ENCODE data around the gene UFC1. TPM values are rescaled to one million over a fixed set of nuclear protein-coding genes. Genes with fewer than 3 reads are reported as not detected.

UFC1 gene
- total RNA-seq, 2 experiments from 2014 or later: 96.6 to 97.8 TPM

DNA sequence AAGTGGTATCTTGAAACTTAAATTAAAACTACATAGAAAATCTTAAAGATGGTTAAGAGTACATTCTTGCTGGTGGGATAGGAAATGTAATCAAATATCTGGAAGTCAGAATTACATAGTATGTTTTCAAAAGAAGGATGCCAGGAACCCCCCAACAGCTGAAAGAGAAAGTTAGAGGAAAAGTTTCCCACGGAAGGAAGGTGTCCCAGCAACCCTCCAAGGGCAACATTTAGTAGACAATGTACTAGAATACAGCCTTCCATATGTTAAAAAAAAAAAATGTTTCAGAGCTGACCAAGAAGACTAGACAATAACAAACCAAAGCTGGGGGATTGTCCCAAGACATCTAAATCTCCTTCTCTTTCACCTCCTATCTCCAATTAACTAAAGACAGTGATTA lies 23.5 kb upstream of the UFC1 start:
- peaks cover 49% of the 10 kb centered on the region for H3K4me1 ChIP-seq (ENCODE audit: insufficient read depth, low read length)

DNA sequence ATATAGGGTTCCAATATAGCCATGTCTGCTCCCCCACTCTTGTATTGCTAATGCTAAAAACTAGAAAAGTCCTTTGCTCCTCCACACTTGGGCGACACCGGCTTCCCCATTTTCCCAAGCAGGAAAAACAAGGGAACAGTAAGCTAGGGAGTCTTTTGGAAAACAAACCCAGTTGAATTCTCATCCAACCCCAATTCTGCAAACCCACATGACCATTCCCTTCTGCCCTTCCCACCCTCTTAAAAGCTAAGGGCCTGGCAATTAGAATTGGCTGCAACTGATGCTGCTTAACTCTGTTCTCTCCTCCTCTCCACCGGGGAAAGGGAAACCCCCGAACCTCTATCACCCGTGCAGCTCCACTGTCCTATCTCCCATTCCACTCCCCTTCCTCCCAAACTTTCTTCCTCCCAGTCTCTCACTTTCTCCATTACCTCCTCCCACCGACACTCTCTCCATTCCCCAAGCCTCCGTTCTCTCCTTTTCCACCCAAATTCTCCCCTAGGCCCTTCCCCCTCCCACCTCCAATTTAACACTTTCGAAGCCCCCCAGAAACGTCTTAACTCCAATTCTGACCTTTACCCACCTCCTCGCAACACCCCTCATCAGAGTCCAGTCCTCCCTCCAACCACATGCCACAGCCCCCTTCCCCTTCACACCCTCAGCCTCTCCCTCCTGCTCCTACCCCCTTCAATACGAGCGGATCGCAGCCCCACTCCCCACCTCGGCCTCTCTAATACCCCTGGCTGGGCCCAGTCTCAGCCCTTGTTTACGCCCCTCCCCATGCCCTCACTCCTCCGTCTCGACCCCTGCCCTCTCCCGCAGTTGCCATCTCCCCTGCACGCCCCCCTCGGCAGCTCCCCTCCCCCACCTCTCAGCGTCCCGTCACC lies 22.0 kb upstream of the UFC1 start:
- CTCF ChIA-PET: interaction anchor here (0.6 to 2.3 kb wide), 5 partner anchors 14 to 34 kb away, joined by 3 to 8 read pairs (median 5); partner anchors contain the start of genes NIT1, PFDN2, PPOX and UFC1

More for the DNA sequence above, 23.5 kb upstream of the UFC1 start:
- peak overlapping the region in 1 of 2 donors; percentile 20 for H3K27ac ChIP-seq (ENCODE audit: low read depth in 1 of 2, low read length in 2 of 2)
- intact Hi-C loops (cut with DNase I, micrococcal nuclease): loop anchor here (5.0 to 10.0 kb wide), 2 partner anchors 37 to 845 kb away; partner anchors contain the start of genes PPOX (in 2 of the 2) and PEX19 (in 1 of the 2)
- ChIA-PET POLR2A (interaction anchor here (0.9 to 3.1 kb wide), 3 partner anchors 12 to 61 kb away, joined by 4 to 35 read pairs (median 5); partner anchors contain the start of genes ARHGAP30, NIT1 and PFDN2), CTCF (interaction anchor here (2.3 kb wide), 1 partner anchor 35 kb away, joined by 5 read pairs; the partner anchor contains the start of gene PPOX)
- H3K36me3 ChIP-seq (ENCODE audit: insufficient read depth, low read length): peaks cover 40% of the 10 kb centered on the region
- no peak overlapping the region for H3K27ac Mint-ChIP-seq
- H3K4me3 Mint-ChIP-seq: no peak overlapping the region
- TF ChIP-seq, protein P1, sequence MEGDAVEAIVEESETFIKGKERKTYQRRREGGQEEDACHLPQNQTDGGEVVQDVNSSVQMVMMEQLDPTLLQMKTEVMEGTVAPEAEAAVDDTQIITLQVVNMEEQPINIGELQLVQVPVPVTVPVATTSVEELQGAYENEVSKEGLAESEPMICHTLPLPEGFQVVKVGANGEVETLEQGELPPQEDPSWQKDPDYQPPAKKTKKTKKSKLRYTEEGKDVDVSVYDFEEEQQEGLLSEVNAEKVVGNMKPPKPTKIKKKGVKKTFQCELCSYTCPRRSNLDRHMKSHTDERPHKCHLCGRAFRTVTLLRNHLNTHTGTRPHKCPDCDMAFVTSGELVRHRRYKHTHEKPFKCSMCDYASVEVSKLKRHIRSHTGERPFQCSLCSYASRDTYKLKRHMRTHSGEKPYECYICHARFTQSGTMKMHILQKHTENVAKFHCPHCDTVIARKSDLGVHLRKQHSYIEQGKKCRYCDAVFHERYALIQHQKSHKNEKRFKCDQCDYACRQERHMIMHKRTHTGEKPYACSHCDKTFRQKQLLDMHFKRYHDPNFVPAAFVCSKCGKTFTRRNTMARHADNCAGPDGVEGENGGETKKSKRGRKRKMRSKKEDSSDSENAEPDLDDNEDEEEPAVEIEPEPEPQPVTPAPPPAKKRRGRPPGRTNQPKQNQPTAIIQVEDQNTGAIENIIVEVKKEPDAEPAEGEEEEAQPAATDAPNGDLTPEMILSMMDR (IDR thresholded peaks at IDR 0.05): no peak
- H3K4me1 Mint-ChIP-seq (ENCODE audit: low read depth): peaks cover 53% of the 10 kb centered on the region
- no peak for ATAC-seq (ENCODE audit: poor library complexity)
- H3K9me3 ChIP-seq (ENCODE audit: control insufficient read depth in 1 of 2, insufficient read depth in 1 of 2, low read length in 2 of 2): no peaks in the 10 kb centered on the region
- no peaks in the 10 kb centered on the region for H3K9me3 Mint-ChIP-seq
- no peaks in the 10 kb centered on the region for H3K27me3 Mint-ChIP-seq
- H3K4me3 ChIP-seq (ENCODE audit: low read length): no peak overlapping the region
- no peaks in the 10 kb centered on the region for H3K27me3 ChIP-seq (ENCODE audit: control insufficient read depth in 1 of 2, insufficient read depth in 2 of 2, low read length in 2 of 2)
- peaks cover 62% of the 10 kb centered on the region for H3K36me3 Mint-ChIP-seq (ENCODE audit: low read depth)
- DNase-seq: no peak

More for the DNA sequence above, 22.0 kb upstream of the UFC1 start:
- Histone ChIP-seq H3K4me1 (ENCODE audit: insufficient read depth, low read length) (peaks cover 49% of the 10 kb centered on the region), H3K9me3 (ENCODE audit: control insufficient read depth in 1 of 2, insufficient read depth in 1 of 2, low read length in 2 of 2) (no peaks in the 10 kb centered on the region), H3K27ac (ENCODE audit: low read depth in 1 of 2, low read length in 2 of 2) (peak overlapping the region; percentile 79 to 94), H3K36me3 (ENCODE audit: insufficient read depth, low read length) (peaks cover 30% of the 10 kb centered on the region), H3K27me3 (ENCODE audit: control insufficient read depth in 1 of 2, insufficient read depth in 2 of 2, low read length in 2 of 2) (no peaks in the 10 kb centered on the region), H3K4me3 (ENCODE audit: low read length) (peak overlapping the region; percentile 98)
- Mint-ChIP-seq H3K27ac (no peak overlapping the region), H3K4me3 (no peak overlapping the region), H3K36me3 (ENCODE audit: low read depth) (peaks cover 48% of the 10 kb centered on the region), H3K4me1 (ENCODE audit: low read depth) (peaks cover 49% of the 10 kb centered on the region), H3K9me3 (no peaks in the 10 kb centered on the region), H3K27me3 (no peaks in the 10 kb centered on the region)
- TF ChIP-seq, protein P1 (IDR thresholded peaks at IDR 0.05): no peak
- no peak for ATAC-seq (ENCODE audit: poor library complexity)
- peak in 2 of 14 experiments; percentile 53 to 55 for DNase-seq
- intact Hi-C loops (cut with DNase I, micrococcal nuclease): loop anchor here (1.0 to 10.0 kb wide), 6 partner anchors 12 to 847 kb away; partner anchors contain the start of genes PPOX (in 2 of the 2), UFC1 (in 2 of the 2), NIT1 (in 1 of the 2) and PEX19 (in 1 of the 2)
- POLR2A ChIA-PET: interaction anchor here (0.7 to 3.4 kb wide), 15 partner anchors 14 to 1069 kb away, joined by 3 to 37 read pairs (median 6); partner anchors contain the start of genes ARHGAP30, B4GALT3, F11R and KLHDC9

Data from CD4-positive, alpha-beta T cell (primary cell).